ACC112 (cell line): ENCODE data around the gene EP400.

Source experiments
- H2AFZ ChIP-seq: fragments of 200-600 bp; sonication (generic); one replicate; pipeline ENCODE4 v1.6.0; 2017; ENCODE audit warnings: antibody characterized with exemption, low read length; ENCODE audit not compliant: unreplicated experiment
- H3K27ac ChIP-seq: fragments of 200-600 bp; sonication (generic); 2 replicates; pipeline ENCODE4 v1.5.1; 2014; ENCODE audit warnings: low read depth, mild to moderate bottlenecking, antibody characterized with exemption, low read length, moderate library complexity
- H3K27me3 ChIP-seq: fragments of 200-600 bp; sonication (generic); 2 replicates; pipeline ENCODE4 v1.6.1; 2014; ENCODE audit warnings: mild to moderate bottlenecking, antibody characterized with exemption, low read length, moderate library complexity, mixed read lengths; ENCODE audit not compliant: insufficient read depth
- H3K36me3 ChIP-seq: fragments of 200-600 bp; sonication (generic); 2 replicates; pipeline ENCODE4 v1.6.1; 2016; ENCODE audit warnings: mild to moderate bottlenecking, antibody characterized with exemption, low read length, moderate library complexity, mixed read lengths; ENCODE audit not compliant: insufficient read depth
- H3K4me1 ChIP-seq: fragments of 200-600 bp; sonication (generic); one replicate; pipeline ENCODE4 v1.6.1; 2016; ENCODE audit warnings: low read length, mixed read lengths; ENCODE audit not compliant: insufficient read depth, unreplicated experiment, control insufficient read depth
- H3K4me3 ChIP-seq: fragments of 200-600 bp; sonication (generic); 2 replicates; pipeline ENCODE4 v1.5.1; 2014; ENCODE audit warnings: mild to moderate bottlenecking, low read depth, low read length
- H3K79me2 ChIP-seq: fragments of 200-600 bp; sonication (generic); one replicate; pipeline ENCODE4 v1.6.0; 2016; ENCODE audit warnings: low read length; ENCODE audit not compliant: control insufficient read depth, unreplicated experiment, insufficient read depth

The EP400 gene

GRCh38 chr12:132127041-132127440 is 177.3 kb downstream of the EP400 start:
- Histone ChIP-seq H3K27me3 (no peaks in the 10 kb centered on the region), H3K36me3 (peaks cover 67% of the 10 kb centered on the region), H3K27ac (no peak overlapping the region), H3K79me2 (no peaks in the 10 kb centered on the region), H3K4me3 (no peak overlapping the region), H2AFZ (no peak overlapping the region), H3K4me1 (no peaks in the 10 kb centered on the region)

GRCh38 chr12:132129007-132129406 is 179.3 kb downstream of the EP400 start:
- Histone ChIP-seq H3K36me3 (peaks cover 50% of the 10 kb centered on the region), H3K4me1 (no peaks in the 10 kb centered on the region), H3K79me2 (no peaks in the 10 kb centered on the region), H3K27me3 (no peaks in the 10 kb centered on the region), H2AFZ (no peak overlapping the region), H3K4me3 (no peak overlapping the region), H3K27ac (no peak overlapping the region)

GRCh38 chr12:132130690-132131089 is 180.9 kb downstream of the EP400 start:
- H3K4me3 ChIP-seq: no peak overlapping the region
- H3K4me1 ChIP-seq: no peaks in the 10 kb centered on the region
- H3K36me3 ChIP-seq: peaks cover 35% of the 10 kb centered on the region
- H2AFZ ChIP-seq: no peak overlapping the region
- no peaks in the 10 kb centered on the region for H3K79me2 ChIP-seq
- H3K27ac ChIP-seq: no peak overlapping the region
- no peaks in the 10 kb centered on the region for H3K27me3 ChIP-seq
